HG02885 (cell line): ENCODE data around the gene PIP5K1B.

Experiments used
- ATAC-seq: cut with Tn5 transposase; IDR thresholded peaks from one replicate; pipeline ENCODE4 v1.9.1; 2021; ENCODE audit warnings: mild to moderate bottlenecking; ENCODE audit not compliant: unreplicated experiment, poor library complexity

Gene PIP5K1B

DNA sequence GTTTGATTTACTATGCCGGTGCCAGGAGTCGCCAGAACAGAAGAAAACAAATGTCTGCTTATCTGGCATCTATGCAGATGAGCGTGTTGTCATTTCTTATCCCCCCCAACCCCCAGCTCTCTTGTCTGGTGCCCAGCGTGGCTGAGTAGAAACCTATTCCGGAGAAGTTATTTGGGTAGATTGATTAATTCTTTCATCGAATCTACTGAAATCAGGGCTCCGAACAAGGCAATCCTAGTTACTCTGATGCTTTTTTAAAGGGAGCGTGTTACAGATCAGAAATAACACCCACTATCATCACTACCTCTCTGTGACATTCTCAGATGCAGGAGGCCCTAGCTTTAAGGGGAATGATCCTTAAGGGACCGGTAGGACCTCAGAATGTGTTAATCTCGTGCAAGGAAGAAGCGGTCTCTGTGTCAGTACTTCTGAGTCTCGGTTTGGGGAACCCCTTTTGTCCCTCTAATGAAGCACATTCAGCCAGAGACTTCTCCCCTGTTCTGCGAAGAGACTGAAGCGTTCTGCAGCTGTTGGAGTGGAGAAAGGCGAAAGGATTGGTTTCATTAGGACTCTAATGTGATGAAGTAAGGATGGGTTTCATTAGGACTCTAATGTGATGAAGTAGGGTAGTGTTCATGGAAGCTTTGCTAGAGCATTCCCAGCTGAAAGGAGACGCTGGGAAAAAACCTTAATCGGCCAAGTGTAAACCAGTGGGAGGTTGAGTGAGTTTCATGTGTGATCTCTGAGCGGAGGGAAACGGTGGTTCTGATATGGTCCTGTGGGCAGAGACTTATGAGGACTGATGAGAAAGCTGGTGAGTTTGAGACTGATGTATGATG, 1.5 kb downstream of the PIP5K1B start:
- peak; percentile 41 for ATAC-seq

- no peak for ATAC-seq
Observed at GRCh38 chr9:68707801-68708488, 2.9 kb downstream of the PIP5K1B start.

DNA sequence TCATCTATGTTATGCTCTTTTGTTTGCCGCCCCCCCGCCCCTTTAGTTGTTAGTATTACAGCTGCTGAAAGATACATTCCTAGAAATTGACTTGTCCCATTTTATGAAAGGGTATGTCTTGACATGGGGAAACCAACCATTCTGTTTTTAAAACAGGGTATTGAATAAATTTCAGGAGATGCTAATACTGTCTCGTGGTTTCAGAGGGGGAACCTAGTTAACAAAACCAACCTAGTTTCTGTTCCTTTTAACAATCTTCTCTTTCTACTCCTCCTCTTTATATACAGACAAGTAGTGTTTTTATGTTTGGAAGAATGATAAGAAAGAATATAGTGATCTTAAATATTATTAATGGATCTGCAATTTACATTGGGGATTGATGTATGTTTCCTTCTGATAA, 3.5 kb downstream of the PIP5K1B start:
- ATAC-seq, result no peak

GRCh38 chr9:68709291-68710110, 4.5 kb downstream of the PIP5K1B start:
- no peak for ATAC-seq

DNA sequence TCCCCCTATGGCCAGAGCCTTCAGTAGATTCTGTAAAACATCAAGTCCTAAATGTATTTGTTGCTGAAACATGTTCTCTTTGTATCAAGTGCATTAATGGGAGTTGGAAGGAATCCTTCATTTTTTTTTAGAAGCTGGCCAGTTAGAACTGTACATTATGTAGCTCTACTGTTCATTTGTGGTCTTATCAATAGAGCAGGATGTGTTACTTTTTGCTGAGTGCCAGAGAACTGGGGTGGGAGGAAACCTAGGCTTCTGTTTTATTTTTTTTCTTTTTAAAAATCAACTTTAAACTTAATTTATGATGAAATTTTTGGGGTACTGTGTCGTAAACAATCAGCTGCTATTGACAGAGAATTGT, 5.1 kb downstream of the PIP5K1B start:
- ATAC-seq, result no peak

- ATAC-seq, result no peak
Observed at GRCh38 chr9:68711281-68711680, 6.2 kb downstream of the PIP5K1B start.

DNA sequence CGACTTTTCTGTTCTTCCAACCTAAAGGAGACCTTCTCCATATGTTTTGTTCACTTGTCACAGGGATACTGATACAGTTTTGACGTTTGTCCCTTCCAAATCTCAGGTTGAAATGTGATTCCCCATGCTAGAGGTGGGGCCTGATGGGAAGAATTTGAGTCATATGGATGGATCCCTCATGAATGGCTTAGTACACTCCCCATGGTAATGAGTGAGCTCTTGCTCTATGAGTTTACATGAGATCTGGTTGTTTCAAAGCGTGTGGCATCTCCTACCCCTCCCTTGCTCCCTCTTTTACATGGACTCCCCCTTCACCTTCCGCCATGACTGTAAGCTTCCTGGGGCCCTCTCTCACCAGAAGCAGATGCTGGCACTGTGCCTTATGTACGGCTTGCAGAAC, 6.9 kb downstream of the PIP5K1B start:
- ATAC-seq, result no peak

- ATAC-seq, result no peak
Observed at GRCh38 chr9:68714416-68715180, 9.6 kb downstream of the PIP5K1B start.

GRCh38 chr9:68715181-68715456, 10.1 kb downstream of the PIP5K1B start:
- no peak for ATAC-seq

GRCh38 chr9:68717552-68718443, 12.8 kb downstream of the PIP5K1B start:
- ATAC-seq, result no peak

GRCh38 chr9:68719847-68720246, 14.8 kb downstream of the PIP5K1B start:
- ATAC-seq, result no peak

GRCh38 chr9:68720656-68721313, 15.7 kb downstream of the PIP5K1B start:
- ATAC-seq, result no peak

DNA sequence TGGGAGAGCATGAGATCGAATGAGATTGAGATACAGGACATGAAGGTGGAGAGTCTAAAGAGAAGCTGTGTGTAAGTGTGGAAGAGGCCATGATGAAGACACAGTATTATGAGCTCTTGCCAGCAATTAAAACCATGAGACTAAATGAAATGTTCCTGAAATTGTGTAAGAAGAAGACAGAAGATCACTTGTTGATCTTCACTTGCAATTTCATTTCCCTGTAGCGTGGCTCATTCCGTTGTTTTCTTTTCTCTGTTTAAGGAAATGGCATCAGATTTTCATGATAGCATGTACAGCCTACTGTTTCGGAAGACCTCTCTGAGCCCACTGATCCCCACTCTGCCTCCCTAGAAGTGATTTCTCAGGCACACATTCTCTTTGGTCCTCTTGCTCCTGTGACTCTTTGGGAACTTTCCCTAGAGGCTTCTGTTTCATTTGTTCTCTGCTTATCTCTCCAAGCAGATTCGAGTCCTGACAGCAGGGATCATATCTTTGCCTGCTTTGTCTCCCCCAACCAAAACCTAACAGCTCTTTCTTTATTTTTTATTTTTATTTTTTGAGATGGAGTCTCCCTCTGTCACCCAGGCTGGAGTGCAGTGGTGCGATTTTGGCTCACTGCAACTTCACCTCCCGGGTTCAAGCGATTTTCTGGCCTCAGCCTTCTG, 16.8 kb downstream of the PIP5K1B start:
- ATAC-seq, result no peak

DNA sequence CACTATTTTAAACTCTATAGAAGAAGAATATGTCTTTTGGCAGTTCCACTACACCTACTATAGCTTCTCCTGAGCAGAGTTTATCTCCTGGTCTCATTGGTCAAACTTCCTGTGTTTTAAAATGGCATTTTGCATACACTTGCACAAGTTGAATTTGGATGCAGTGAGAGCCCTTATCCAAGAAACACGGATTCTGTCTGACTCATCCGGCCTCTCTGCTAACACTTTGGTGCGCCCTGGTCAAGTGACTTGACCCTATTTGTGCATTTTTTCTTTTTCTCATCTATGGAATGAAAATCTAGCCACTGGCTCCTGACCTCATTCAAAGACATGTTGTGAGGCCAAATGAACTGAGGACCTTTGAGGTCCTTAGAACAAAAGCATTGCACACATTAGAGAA, 20.0 kb downstream of the PIP5K1B start:
- ATAC-seq, result no peak

- no peak for ATAC-seq
Observed at GRCh38 chr9:68726489-68726888, 21.4 kb downstream of the PIP5K1B start.

GRCh38 chr9:68727636-68728035, 22.6 kb downstream of the PIP5K1B start:
- no peak for ATAC-seq

- ATAC-seq, result peak; percentile 60
Observed at GRCh38 chr9:68728731-68729130, 23.7 kb downstream of the PIP5K1B start.

GRCh38 chr9:68730570-68731235, 25.7 kb downstream of the PIP5K1B start:
- no peak for ATAC-seq
